HepG2 (cell line): Measurements from ENCODE around the gene PCNA. TPM values are rescaled to one million over a fixed set of nuclear protein-coding genes. Genes with fewer than 3 reads are reported as not detected.

ENCODE experiments used
- CAMTA2 ChIP-seq: sonication (generic); formaldehyde crosslinking; IDR thresholded peaks from 2 replicates; pipeline ENCODE4 v1.4.0; 2020; ENCODE audit warnings: mild to moderate bottlenecking, missing genetic modification reagents, borderline replicate concordance
- PHF8 ChIP-seq: sonication (generic); formaldehyde crosslinking; IDR thresholded peaks from 2 replicates; pipeline ENCODE4 v1.5.0; 2020; ENCODE audit warnings: missing genetic modification reagents
- RFXAP ChIP-seq: sonication (generic); formaldehyde crosslinking; IDR thresholded peaks from 2 replicates; pipeline ENCODE4 v1.4.0; 2020; ENCODE audit warnings: missing genetic modification reagents, borderline replicate concordance
- TBL1XR1 ChIP-seq: fragments of 150-350 bp; IDR thresholded peaks from 2 replicates; pipeline ENCODE4 v1.6.1; 2014; ENCODE audit warnings: borderline replicate concordance, low read length; ENCODE audit not compliant: partially characterized antibody
- ZNF878 ChIP-seq: sonication (generic); formaldehyde crosslinking; IDR thresholded peaks from 2 replicates; pipeline ENCODE4 v1.8.1; 2023; ENCODE audit warnings: mild to moderate bottlenecking, missing genetic modification reagents, moderate library complexity
- polyA plus RNA-seq, 8 experiments: library from polyadenylated mRNA; depleted of rRNA in 3 of 8; stranded (reverse) in 7 of 8; unstranded in 1 of 8; fragments of >200 nt; fragmentation: Illumina TruSeq in 4 of 8; extraction: Trizol in 4 of 8; gene quantifications; 2 replicates each; pipeline versions ENCODE4 v1.2.1 to v1.2.3, GENCODE V29; 2011 to 2016; ENCODE audit warnings: low read depth in 4 of 8, missing spikeins in 1 of 8, mixed read lengths in 1 of 8; ENCODE audit not compliant: insufficient read depth in 1 of 8
- total RNA-seq, 5 experiments: library from RNA; depleted of rRNA; stranded (reverse); fragments of >200 nt; fragmentation: Illumina TruSeq; extraction: Trizol; gene quantifications; 2 replicates each; pipeline ENCODE4 v1.2.3, GENCODE V29; 2016; ENCODE audit warnings: low read depth in 1 of 5
- TF ChIP-seq, protein P1 (sequence below): sonication (generic); formaldehyde crosslinking; IDR thresholded peaks from 2 replicates; pipeline ENCODE4 v1.5.1; 2020; ENCODE audit warnings: mild to moderate bottlenecking, missing genetic modification reagents
- TF ChIP-seq, protein P2 (sequence below): sonication (generic); formaldehyde crosslinking; conservative IDR thresholded peaks from 2 replicates; pipeline ENCODE4 v1.4.0; 2020; ENCODE audit warnings: mild to moderate bottlenecking, missing genetic modification reagents, moderate library complexity
- TF ChIP-seq, protein P3 (sequence below): sonication (generic); formaldehyde crosslinking; conservative IDR thresholded peaks from 2 replicates; pipeline ENCODE4 v1.5.0; 2020; ENCODE audit warnings: missing genetic modification reagents
- TF ChIP-seq, protein P4 (sequence below): sonication (generic); formaldehyde crosslinking; IDR thresholded peaks from 2 replicates; pipeline ENCODE4 v1.9.0; 2021; ENCODE audit warnings: mild to moderate bottlenecking, missing genetic modification reagents
- TF ChIP-seq, protein P5 (sequence below), 2 experiments: sonication (generic) in 1 of 2; formaldehyde crosslinking in 1 of 2; IDR thresholded peaks; 2 replicates each; pipeline versions ENCODE4 v1.4.0 to v1.6.1; 2018 to 2020; ENCODE audit warnings: missing genetic modification reagents in 2 of 2, borderline replicate concordance in 1 of 2, low read depth in 1 of 2, mild to moderate bottlenecking in 1 of 2, missing biosample characterization in 1 of 2

The PCNA gene
- total and polyA plus RNA-seq, 2 of the 13 experiments (the other 11 are each of a cell fraction or from before 2014, with no cell fraction given): 229 to 655 TPM

DNA sequence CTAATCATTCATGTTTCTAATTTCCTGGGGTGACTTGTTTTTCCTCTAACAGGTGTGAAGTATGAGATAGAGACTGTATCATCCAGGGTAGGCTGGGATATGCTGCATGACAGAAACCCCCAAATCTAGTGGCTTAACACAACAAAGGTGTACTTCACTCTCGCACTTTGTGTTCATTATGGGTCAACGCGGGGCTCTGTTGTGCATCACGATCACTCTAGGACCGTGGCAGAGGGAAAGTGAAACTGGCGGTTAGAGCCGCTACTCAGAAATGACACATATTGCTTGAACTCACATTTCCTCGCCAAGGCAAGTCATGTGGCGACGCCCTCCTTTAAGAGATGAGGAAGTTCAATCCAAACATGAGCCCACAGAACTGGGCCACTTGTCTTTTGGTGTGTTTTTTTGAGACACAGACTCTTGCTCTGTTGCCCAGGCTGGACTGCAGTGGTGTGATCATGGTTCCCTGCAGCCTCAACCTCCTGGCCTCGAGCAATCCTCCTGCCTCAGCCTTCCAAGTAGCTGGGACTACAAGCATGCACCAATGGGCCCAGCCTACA is 41.3 kb downstream of the PCNA start (continued):
- TF ChIP-seq, protein P1, sequence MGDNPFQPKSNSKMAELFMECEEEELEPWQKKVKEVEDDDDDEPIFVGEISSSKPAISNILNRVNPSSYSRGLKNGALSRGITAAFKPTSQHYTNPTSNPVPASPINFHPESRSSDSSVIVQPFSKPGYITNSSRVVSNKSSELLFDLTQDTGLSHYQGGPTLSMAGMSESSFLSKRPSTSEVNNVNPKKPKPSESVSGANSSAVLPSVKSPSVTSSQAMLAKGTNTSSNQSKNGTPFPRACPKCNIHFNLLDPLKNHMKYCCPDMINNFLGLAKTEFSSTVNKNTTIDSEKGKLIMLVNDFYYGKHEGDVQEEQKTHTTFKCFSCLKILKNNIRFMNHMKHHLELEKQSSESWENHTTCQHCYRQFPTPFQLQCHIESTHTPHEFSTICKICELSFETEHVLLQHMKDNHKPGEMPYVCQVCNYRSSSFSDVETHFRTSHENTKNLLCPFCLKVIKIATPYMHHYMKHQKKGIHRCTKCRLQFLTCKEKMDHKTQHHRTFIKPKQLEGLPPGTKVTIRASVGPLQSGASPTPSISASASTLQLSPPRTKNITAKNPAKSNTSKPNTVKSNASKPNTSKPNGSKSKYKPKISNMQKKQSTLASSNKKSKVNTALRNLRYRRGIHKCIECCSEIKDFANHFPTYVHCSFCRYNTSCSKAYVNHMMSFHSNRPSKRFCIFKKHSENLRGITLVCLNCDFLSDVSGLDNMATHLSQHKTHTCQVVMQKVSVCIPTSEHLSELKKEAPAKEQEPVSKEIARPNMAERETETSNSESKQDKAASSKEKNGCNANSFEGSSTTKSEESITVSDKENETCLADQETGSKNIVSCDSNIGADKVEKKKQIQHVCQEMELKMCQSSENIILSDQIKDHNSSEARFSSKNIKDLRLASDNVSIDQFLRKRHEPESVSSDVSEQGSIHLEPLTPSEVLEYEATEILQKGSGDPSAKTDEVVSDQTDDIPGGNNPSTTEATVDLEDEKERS (CRISPR knock-in tag): peak; percentile 80; the same call in 1 of the 2 replicates
- TF ChIP-seq RFXAP (CRISPR knock-in tag): 0 out of 2 replicates have a peak, but pooled peaks have one; percentile 23
- TF ChIP-seq, protein P2, sequence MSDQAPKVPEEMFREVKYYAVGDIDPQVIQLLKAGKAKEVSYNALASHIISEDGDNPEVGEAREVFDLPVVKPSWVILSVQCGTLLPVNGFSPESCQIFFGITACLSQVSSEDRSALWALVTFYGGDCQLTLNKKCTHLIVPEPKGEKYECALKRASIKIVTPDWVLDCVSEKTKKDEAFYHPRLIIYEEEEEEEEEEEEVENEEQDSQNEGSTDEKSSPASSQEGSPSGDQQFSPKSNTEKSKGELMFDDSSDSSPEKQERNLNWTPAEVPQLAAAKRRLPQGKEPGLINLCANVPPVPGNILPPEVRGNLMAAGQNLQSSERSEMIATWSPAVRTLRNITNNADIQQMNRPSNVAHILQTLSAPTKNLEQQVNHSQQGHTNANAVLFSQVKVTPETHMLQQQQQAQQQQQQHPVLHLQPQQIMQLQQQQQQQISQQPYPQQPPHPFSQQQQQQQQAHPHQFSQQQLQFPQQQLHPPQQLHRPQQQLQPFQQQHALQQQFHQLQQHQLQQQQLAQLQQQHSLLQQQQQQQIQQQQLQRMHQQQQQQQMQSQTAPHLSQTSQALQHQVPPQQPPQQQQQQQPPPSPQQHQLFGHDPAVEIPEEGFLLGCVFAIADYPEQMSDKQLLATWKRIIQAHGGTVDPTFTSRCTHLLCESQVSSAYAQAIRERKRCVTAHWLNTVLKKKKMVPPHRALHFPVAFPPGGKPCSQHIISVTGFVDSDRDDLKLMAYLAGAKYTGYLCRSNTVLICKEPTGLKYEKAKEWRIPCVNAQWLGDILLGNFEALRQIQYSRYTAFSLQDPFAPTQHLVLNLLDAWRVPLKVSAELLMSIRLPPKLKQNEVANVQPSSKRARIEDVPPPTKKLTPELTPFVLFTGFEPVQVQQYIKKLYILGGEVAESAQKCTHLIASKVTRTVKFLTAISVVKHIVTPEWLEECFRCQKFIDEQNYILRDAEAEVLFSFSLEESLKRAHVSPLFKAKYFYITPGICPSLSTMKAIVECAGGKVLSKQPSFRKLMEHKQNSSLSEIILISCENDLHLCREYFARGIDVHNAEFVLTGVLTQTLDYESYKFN (CRISPR knock-in tag): peak; percentile 28; the same call in 1 of the 2 replicates
- TF ChIP-seq ZNF878 (CRISPR knock-in tag): no peak
- TF ChIP-seq TBL1XR1: peak; percentile 12
- no peak for TF ChIP-seq PHF8 (CRISPR knock-in tag)
- TF ChIP-seq, protein P3, sequence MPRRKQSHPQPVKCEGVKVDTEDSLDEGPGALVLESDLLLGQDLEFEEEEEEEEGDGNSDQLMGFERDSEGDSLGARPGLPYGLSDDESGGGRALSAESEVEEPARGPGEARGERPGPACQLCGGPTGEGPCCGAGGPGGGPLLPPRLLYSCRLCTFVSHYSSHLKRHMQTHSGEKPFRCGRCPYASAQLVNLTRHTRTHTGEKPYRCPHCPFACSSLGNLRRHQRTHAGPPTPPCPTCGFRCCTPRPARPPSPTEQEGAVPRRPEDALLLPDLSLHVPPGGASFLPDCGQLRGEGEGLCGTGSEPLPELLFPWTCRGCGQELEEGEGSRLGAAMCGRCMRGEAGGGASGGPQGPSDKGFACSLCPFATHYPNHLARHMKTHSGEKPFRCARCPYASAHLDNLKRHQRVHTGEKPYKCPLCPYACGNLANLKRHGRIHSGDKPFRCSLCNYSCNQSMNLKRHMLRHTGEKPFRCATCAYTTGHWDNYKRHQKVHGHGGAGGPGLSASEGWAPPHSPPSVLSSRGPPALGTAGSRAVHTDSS: no peak
- no peak for TF ChIP-seq CAMTA2 (CRISPR knock-in tag)
- TF ChIP-seq, protein P4, sequence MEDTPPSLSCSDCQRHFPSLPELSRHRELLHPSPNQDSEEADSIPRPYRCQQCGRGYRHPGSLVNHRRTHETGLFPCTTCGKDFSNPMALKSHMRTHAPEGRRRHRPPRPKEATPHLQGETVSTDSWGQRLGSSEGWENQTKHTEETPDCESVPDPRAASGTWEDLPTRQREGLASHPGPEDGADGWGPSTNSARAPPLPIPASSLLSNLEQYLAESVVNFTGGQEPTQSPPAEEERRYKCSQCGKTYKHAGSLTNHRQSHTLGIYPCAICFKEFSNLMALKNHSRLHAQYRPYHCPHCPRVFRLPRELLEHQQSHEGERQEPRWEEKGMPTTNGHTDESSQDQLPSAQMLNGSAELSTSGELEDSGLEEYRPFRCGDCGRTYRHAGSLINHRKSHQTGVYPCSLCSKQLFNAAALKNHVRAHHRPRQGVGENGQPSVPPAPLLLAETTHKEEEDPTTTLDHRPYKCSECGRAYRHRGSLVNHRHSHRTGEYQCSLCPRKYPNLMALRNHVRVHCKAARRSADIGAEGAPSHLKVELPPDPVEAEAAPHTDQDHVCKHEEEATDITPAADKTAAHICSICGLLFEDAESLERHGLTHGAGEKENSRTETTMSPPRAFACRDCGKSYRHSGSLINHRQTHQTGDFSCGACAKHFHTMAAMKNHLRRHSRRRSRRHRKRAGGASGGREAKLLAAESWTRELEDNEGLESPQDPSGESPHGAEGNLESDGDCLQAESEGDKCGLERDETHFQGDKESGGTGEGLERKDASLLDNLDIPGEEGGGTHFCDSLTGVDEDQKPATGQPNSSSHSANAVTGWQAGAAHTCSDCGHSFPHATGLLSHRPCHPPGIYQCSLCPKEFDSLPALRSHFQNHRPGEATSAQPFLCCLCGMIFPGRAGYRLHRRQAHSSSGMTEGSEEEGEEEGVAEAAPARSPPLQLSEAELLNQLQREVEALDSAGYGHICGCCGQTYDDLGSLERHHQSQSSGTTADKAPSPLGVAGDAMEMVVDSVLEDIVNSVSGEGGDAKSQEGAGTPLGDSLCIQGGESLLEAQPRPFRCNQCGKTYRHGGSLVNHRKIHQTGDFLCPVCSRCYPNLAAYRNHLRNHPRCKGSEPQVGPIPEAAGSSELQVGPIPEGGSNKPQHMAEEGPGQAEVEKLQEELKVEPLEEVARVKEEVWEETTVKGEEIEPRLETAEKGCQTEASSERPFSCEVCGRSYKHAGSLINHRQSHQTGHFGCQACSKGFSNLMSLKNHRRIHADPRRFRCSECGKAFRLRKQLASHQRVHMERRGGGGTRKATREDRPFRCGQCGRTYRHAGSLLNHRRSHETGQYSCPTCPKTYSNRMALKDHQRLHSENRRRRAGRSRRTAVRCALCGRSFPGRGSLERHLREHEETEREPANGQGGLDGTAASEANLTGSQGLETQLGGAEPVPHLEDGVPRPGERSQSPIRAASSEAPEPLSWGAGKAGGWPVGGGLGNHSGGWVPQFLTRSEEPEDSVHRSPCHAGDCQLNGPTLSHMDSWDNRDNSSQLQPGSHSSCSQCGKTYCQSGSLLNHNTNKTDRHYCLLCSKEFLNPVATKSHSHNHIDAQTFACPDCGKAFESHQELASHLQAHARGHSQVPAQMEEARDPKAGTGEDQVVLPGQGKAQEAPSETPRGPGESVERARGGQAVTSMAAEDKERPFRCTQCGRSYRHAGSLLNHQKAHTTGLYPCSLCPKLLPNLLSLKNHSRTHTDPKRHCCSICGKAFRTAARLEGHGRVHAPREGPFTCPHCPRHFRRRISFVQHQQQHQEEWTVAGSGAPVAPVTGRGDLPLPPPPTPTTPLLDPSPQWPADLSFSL (CRISPR knock-in tag): peak; percentile 72; the same call in 1 of the 2 replicates
- TF ChIP-seq, protein P5, sequence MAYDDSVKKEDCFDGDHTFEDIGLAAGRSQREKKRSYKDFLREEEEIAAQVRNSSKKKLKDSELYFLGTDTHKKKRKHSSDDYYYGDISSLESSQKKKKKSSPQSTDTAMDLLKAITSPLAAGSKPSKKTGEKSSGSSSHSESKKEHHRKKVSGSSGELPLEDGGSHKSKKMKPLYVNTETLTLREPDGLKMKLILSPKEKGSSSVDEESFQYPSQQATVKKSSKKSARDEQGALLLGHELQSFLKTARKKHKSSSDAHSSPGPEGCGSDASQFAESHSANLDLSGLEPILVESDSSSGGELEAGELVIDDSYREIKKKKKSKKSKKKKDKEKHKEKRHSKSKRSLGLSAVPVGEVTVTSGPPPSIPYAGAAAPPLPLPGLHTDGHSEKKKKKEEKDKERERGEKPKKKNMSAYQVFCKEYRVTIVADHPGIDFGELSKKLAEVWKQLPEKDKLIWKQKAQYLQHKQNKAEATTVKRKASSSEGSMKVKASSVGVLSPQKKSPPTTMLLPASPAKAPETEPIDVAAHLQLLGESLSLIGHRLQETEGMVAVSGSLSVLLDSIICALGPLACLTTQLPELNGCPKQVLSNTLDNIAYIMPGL (CRISPR knock-in tag; IDR thresholded peaks at IDR 0.05; ENCODE audit: borderline replicate concordance in 1 of 2, low read depth in 1 of 2): peak; percentile 38 to 41; a peak in 1 of 4 replicates
